DND-41 (cell line): Measurements from ENCODE around the gene ADGRG6.
"Not testable (repeated sequence)": the region's sequence is repeated elsewhere in the genome, so short reads cannot be mapped to it uniquely, and the experiment has no call there.

Source experiments
- EZH2 ChIP-seq: IDR thresholded peaks from 3 replicates; pipeline ENCODE4 v1.6.1; 2012; ENCODE audit warnings: borderline replicate concordance, low read depth, mild to moderate bottlenecking, moderate library complexity, low read length, inconsistent platforms; ENCODE audit not compliant: severe bottlenecking
- TF ChIP-seq, protein P1 (sequence below): IDR thresholded peaks from 2 replicates; pipeline ENCODE4 v1.5.1; 2012; ENCODE audit warnings: borderline replicate concordance, low read length, moderate library complexity, mild to moderate bottlenecking; ENCODE audit not compliant: poor library complexity, severe bottlenecking; ENCODE audit errors: extremely low read depth

- not testable (repeated sequence) for TF ChIP-seq EZH2
- TF ChIP-seq, protein P1, sequence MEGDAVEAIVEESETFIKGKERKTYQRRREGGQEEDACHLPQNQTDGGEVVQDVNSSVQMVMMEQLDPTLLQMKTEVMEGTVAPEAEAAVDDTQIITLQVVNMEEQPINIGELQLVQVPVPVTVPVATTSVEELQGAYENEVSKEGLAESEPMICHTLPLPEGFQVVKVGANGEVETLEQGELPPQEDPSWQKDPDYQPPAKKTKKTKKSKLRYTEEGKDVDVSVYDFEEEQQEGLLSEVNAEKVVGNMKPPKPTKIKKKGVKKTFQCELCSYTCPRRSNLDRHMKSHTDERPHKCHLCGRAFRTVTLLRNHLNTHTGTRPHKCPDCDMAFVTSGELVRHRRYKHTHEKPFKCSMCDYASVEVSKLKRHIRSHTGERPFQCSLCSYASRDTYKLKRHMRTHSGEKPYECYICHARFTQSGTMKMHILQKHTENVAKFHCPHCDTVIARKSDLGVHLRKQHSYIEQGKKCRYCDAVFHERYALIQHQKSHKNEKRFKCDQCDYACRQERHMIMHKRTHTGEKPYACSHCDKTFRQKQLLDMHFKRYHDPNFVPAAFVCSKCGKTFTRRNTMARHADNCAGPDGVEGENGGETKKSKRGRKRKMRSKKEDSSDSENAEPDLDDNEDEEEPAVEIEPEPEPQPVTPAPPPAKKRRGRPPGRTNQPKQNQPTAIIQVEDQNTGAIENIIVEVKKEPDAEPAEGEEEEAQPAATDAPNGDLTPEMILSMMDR: not testable (repeated sequence)
Measured at GRCh38 chr6:142283138-142283537, 18.7 kb upstream of the ADGRG6 start.
